Mesenchymal stem cell (in vitro differentiated cells and primary cell): Measurements from ENCODE around the gene PCDHGA10.
"Not testable (repeated sequence)": the region's sequence is repeated elsewhere in the genome, so short reads cannot be mapped to it uniquely, and the experiment has no call there.

Experiments used
- DNase-seq: peaks from one replicate; pipeline ENCODE4 v3.0.0-alpha.2; 2013
- H2AFZ ChIP-seq: one replicate; pipeline ENCODE4 v1.6.1; 2013; ENCODE audit warnings: low read depth, mild to moderate bottlenecking, control low read depth, inconsistent platforms, low read length, moderate library complexity
- H2AK5ac ChIP-seq: 2 replicates; pipeline ENCODE4 v1.6.1; 2013; ENCODE audit warnings: low read length, moderate library complexity, mild to moderate bottlenecking, inconsistent platforms; ENCODE audit not compliant: severe bottlenecking
- H2BK120ac ChIP-seq: one replicate; pipeline ENCODE4 v1.6.1; 2013; ENCODE audit warnings: low read depth, mild to moderate bottlenecking, inconsistent platforms, low read length, moderate library complexity
- H2BK12ac ChIP-seq, 2 experiments: one replicate each; pipeline ENCODE4 v1.6.1; 2013; ENCODE audit warnings: inconsistent platforms in 2 of 2, low read length in 2 of 2, mild to moderate bottlenecking in 2 of 2, moderate library complexity in 2 of 2, control low read depth in 1 of 2
- H2BK15ac ChIP-seq: one replicate; pipeline ENCODE4 v1.6.1; 2013; ENCODE audit warnings: mild to moderate bottlenecking, low read depth, inconsistent platforms; ENCODE audit not compliant: poor library complexity, severe bottlenecking
- H2BK5ac ChIP-seq: 2 replicates; pipeline ENCODE4 v1.6.1; 2013; ENCODE audit warnings: low read depth, mild to moderate bottlenecking, low read length, control low read depth, inconsistent platforms; ENCODE audit not compliant: poor library complexity, severe bottlenecking
- H3K14ac ChIP-seq, 2 experiments: one replicate each; pipeline ENCODE4 v1.6.1; 2013; ENCODE audit warnings: inconsistent platforms in 2 of 2, low read length in 2 of 2, control low read depth in 1 of 2, mild to moderate bottlenecking in 1 of 2, moderate library complexity in 1 of 2
- H3K18ac ChIP-seq, 2 experiments: one replicate each; pipeline ENCODE4 v1.6.1; 2013; ENCODE audit warnings: inconsistent platforms in 2 of 2, low read length in 2 of 2, control low read depth in 1 of 2, low read depth in 1 of 2, mild to moderate bottlenecking in 1 of 2
- H3K23ac ChIP-seq, 2 experiments: one replicate each; pipeline ENCODE4 v1.6.1; 2013; ENCODE audit warnings: inconsistent platforms in 2 of 2, low read length in 2 of 2, mild to moderate bottlenecking in 2 of 2, moderate library complexity in 2 of 2, control low read depth in 1 of 2
- H3K27ac ChIP-seq: 2 replicates; pipeline ENCODE4 v1.5.1; 2013; ENCODE audit warnings: mild to moderate bottlenecking, moderate library complexity, low read length, control low read depth, inconsistent platforms; ENCODE audit not compliant: poor library complexity, severe bottlenecking
- H3K27me3 ChIP-seq, 2 experiments: 2 replicates each; pipeline versions ENCODE4 v1.6.1 to v1.7.0; 2013; ENCODE audit warnings: low read length in 2 of 2, mild to moderate bottlenecking in 2 of 2, moderate library complexity in 2 of 2, control low read depth in 1 of 2, inconsistent platforms in 1 of 2; ENCODE audit not compliant: control insufficient read depth in 1 of 2, insufficient read depth in 1 of 2
- H3K36me3 ChIP-seq, 2 experiments: 2 replicates each; pipeline versions ENCODE4 v1.6.1 to v1.7.0; 2013; ENCODE audit warnings: low read length in 2 of 2, control low read depth in 1 of 2, inconsistent platforms in 1 of 2, low read depth in 1 of 2, mild to moderate bottlenecking in 1 of 2; ENCODE audit not compliant: insufficient read depth in 2 of 2, control insufficient read depth in 1 of 2
- H3K4ac ChIP-seq, 2 experiments: one replicate each; pipeline ENCODE4 v1.6.1; 2013; ENCODE audit warnings: inconsistent platforms in 2 of 2, low read length in 2 of 2, mild to moderate bottlenecking in 2 of 2, moderate library complexity in 2 of 2, control low read depth in 1 of 2, low read depth in 1 of 2
- H3K4me1 ChIP-seq: 2 replicates; pipeline ENCODE4 v1.6.1; 2013; ENCODE audit warnings: low read depth, low read length, control low read depth; ENCODE audit not compliant: control insufficient read depth, insufficient read depth
- H3K4me2 ChIP-seq: 2 replicates; pipeline ENCODE4 v1.6.1; 2013; ENCODE audit warnings: low read length, mild to moderate bottlenecking, inconsistent platforms; ENCODE audit not compliant: poor library complexity, severe bottlenecking
- H3K4me3 ChIP-seq, 2 experiments: 2 replicates each; pipeline versions ENCODE4 v1.5.1 to v1.7.0; 2013; ENCODE audit warnings: low read length in 2 of 2, mild to moderate bottlenecking in 2 of 2, control low read depth in 1 of 2, low read depth in 1 of 2; ENCODE audit not compliant: insufficient read depth in 1 of 2
- H3K79me1 ChIP-seq: replicated peaks from 2 replicates; pipeline ENCODE4 v1.6.1; 2013; ENCODE audit warnings: mild to moderate bottlenecking, control low read depth, low read length, inconsistent platforms; ENCODE audit not compliant: poor library complexity, severe bottlenecking
- H3K9ac ChIP-seq: 2 replicates; pipeline ENCODE4 v1.7.0; 2013; ENCODE audit warnings: mild to moderate bottlenecking, low read length, moderate library complexity
- H3K9me3 ChIP-seq: 2 replicates; pipeline ENCODE4 v1.7.0; 2013; ENCODE audit warnings: mild to moderate bottlenecking, low read length; ENCODE audit not compliant: control insufficient read depth
- H4K8ac ChIP-seq: one replicate; pipeline ENCODE4 v1.6.1; 2013; ENCODE audit warnings: inconsistent platforms, mild to moderate bottlenecking, low read length, moderate library complexity
- H4K91ac ChIP-seq: one replicate; pipeline ENCODE4 v1.6.1; 2013; ENCODE audit warnings: mild to moderate bottlenecking, low read length, inconsistent platforms
- WGBS: methylation state at CpG from one replicate; pipeline ENCODE4 v1.1.7; 2013; ENCODE audit warnings: mixed read lengths; 5-methylcytosine and 5-hydroxymethylcytosine counted together

Gene PCDHGA10

GRCh38 chr5:141415275-141415618 lies 2.5 kb downstream of the PCDHGA10 start:
- H3K4me1 ChIP-seq, H3K27ac ChIP-seq, H3K14ac ChIP-seq, H4K91ac ChIP-seq, H2BK120ac ChIP-seq, H3K4me2 ChIP-seq, DNase-seq, H2BK15ac ChIP-seq, H2AK5ac ChIP-seq, H2AFZ ChIP-seq, H3K4ac ChIP-seq, H2BK12ac ChIP-seq, H3K18ac ChIP-seq, H3K23ac ChIP-seq, H4K8ac ChIP-seq, H3K27me3 ChIP-seq, H3K9ac ChIP-seq, H2BK5ac ChIP-seq: not testable (repeated sequence)
- peaks cover 11% of the 10 kb centered on the region for H3K9me3 ChIP-seq
- WGBS: 96% methylated on average over 24 of the region's 24 CpGs
- H3K4me3 ChIP-seq: peak overlapping the region in 1 of 2 experiments; percentile 68
- peaks cover 4 to 38% of the 10 kb centered on the region in 2 experiments for H3K36me3 ChIP-seq
- H3K79me1 ChIP-seq: peaks cover 38% of the 10 kb centered on the region

- not testable (repeated sequence) for H3K4me1 ChIP-seq, H4K91ac ChIP-seq, H2BK5ac ChIP-seq, H4K8ac ChIP-seq, H2AFZ ChIP-seq, H2BK15ac ChIP-seq, H3K23ac ChIP-seq, H3K27me3 ChIP-seq, H2BK12ac ChIP-seq, H2BK120ac ChIP-seq
- Histone ChIP-seq H3K18ac (peak within 1 kb of the TSS; percentile 42 to 46), H2AK5ac (peak within 1 kb of the TSS; percentile 46), H3K79me1 (peaks cover 49% of the 10 kb centered on the region), H3K4me2 (peak within 1 kb of the TSS; percentile 66), H3K4ac (peak within 1 kb of the TSS; percentile 27 to 47), H3K14ac (peak within 1 kb of the TSS in 1 of 2 experiments; percentile 81), H3K4me3 (peak within 1 kb of the TSS; percentile 59 to 80), H3K36me3 (peaks cover 4 to 53% of the 10 kb centered on the region in 2 experiments), H3K27ac (peak within 1 kb of the TSS; percentile 69), H3K9ac (peak within 1 kb of the TSS; percentile 70), H3K9me3 (peaks cover 22% of the 10 kb centered on the region)
- 25% methylated on average over 42 of the region's 47 CpGs for WGBS
- peak; percentile 85 for DNase-seq
Observed at GRCh38 chr5:141417494-141418172, 4.8 kb downstream of the PCDHGA10 start, which contains the start of gene PCDHGB7. Gene PCDHGB7 (plus strand): TSS chr5:141417677. CDS start chr5:141417860, 183 bp downstream.

- no peak overlapping the region for H2AFZ ChIP-seq
- no peak overlapping the region for H3K4ac ChIP-seq
- peaks cover 28% of the 10 kb centered on the region for H3K9me3 ChIP-seq
- no peak overlapping the region for H2BK15ac ChIP-seq
- H2BK12ac ChIP-seq: no peak overlapping the region
- H3K4me2 ChIP-seq: no peak overlapping the region
- H3K27ac ChIP-seq: no peak overlapping the region
- H2BK5ac ChIP-seq: no peak overlapping the region
- H3K9ac ChIP-seq: no peak overlapping the region
- H2AK5ac ChIP-seq: no peak overlapping the region
- H3K4me1 ChIP-seq: peaks cover 8% of the 10 kb centered on the region
- peaks cover 9 to 50% of the 10 kb centered on the region in 2 experiments for H3K36me3 ChIP-seq
- H3K79me1 ChIP-seq: peaks cover 44% of the 10 kb centered on the region
- H4K8ac ChIP-seq: no peak overlapping the region
- H3K4me3 ChIP-seq: peak overlapping the region; percentile 11 to 80
- H2BK120ac ChIP-seq: no peak overlapping the region
- no peaks in the 10 kb centered on the region for H3K27me3 ChIP-seq
- no peak for DNase-seq
- 98% methylated on average over 74 of the region's 74 CpGs for WGBS
- no peak overlapping the region for H3K18ac ChIP-seq
- H3K14ac ChIP-seq: no peak overlapping the region
- H3K23ac ChIP-seq: no peak overlapping the region
- H4K91ac ChIP-seq: no peak overlapping the region
Observed at GRCh38 chr5:141419074-141419880, 6.5 kb downstream of the PCDHGA10 start.

DNA sequence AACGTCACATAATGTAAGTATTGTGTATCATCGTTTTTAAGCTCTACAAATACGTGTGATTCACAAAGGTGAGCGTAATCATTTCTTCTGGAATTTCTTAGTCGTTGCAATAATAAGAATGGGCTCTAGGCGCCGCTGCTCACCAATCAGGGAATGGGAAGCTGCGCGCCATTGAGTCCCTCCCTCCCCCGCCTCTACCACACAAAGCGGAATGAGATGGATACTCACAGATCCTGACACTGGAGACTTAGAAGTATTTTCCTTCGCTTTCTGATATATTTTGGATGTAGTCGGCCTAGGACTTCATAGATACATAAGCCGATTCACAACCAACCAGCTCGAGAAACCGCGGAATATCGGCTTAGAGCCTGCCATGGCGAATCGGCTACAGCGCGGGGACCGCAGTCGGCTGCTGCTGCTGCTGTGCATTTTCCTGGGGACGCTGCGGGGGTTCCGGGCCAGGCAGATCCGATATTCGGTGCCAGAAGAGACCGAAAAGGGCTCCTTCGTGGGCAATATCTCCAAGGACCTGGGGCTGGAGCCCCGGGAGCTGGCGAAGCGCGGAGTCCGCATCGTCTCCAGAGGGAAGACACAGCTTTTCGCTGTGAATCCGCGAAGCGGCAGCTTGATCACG lies 8.2 kb downstream of the PCDHGA10 start, which contains the start of gene PCDHGA11:
PCDHGA11 (plus strand) TSS at position 197 of the 634 bp plus-strand sequence; CDS start at position 374, 177 bp downstream.
- 71% methylated on average over 42 of the region's 42 CpGs for WGBS
- H3K23ac ChIP-seq: no peak within 1 kb of the TSS
- no peak within 1 kb of the TSS for H3K27ac ChIP-seq
- no peaks in the 10 kb centered on the region for H3K27me3 ChIP-seq
- H4K8ac ChIP-seq: no peak within 1 kb of the TSS
- H3K79me1 ChIP-seq: peaks cover 42% of the 10 kb centered on the region
- peaks cover 8% of the 10 kb centered on the region for H3K4me1 ChIP-seq
- no peak within 1 kb of the TSS for H2BK15ac ChIP-seq
- peaks cover 28% of the 10 kb centered on the region for H3K9me3 ChIP-seq
- no peak within 1 kb of the TSS for H2AFZ ChIP-seq
- H3K18ac ChIP-seq: no peak within 1 kb of the TSS
- H2BK5ac ChIP-seq: no peak within 1 kb of the TSS
- H3K14ac ChIP-seq: no peak within 1 kb of the TSS
- H3K4me2 ChIP-seq: no peak within 1 kb of the TSS
- peak within 1 kb of the TSS in 1 of 2 experiments; percentile 80 for H3K4me3 ChIP-seq
- H4K91ac ChIP-seq: no peak within 1 kb of the TSS
- DNase-seq: peak; percentile 14
- H3K9ac ChIP-seq: peak within 1 kb of the TSS; percentile 77
- H2AK5ac ChIP-seq: no peak within 1 kb of the TSS
- H2BK12ac ChIP-seq: no peak within 1 kb of the TSS
- peaks cover 12 to 41% of the 10 kb centered on the region in 2 experiments for H3K36me3 ChIP-seq
- no peak within 1 kb of the TSS for H2BK120ac ChIP-seq
- H3K4ac ChIP-seq: no peak within 1 kb of the TSS
